Sigmoid colon (tissue), 7 donors: ENCODE data around the gene GNG14. TPM values are rescaled to one million over a fixed set of nuclear protein-coding genes. Genes with fewer than 3 reads are reported as not detected.
"Not testable (repeated sequence)": the region's sequence is repeated elsewhere in the genome, so short reads cannot be mapped to it uniquely, and the experiment has no call there.

ENCODE experiments used
- DNase-seq: peaks from one replicate; pipeline ENCODE4 v3.0.0-alpha.2; 2019
- H3K27ac ChIP-seq, 4 donors: fragments of 200-600 bp; sonication (generic); one replicate each; pipeline ENCODE4 v1.5.1; 2016 to 2019; ENCODE audit warnings: mild to moderate bottlenecking in 1 of 4
- H3K27me3 ChIP-seq, 3 donors: fragments of 200-600 bp; sonication (generic); one replicate each; pipeline ENCODE4 v1.5.1; 2019; ENCODE audit warnings: mild to moderate bottlenecking in 1 of 3
- H3K36me3 ChIP-seq, 4 donors: fragments of 200-600 bp; sonication (generic); one replicate each; pipeline ENCODE4 v1.5.1; 2016 to 2019
- H3K4me1 ChIP-seq, 4 donors: fragments of 200-600 bp; sonication (generic); one replicate each; pipeline ENCODE4 v1.5.1; 2017 to 2019
- H3K4me3 ChIP-seq, 4 donors: fragments of 200-600 bp; sonication (generic); one replicate each; pipeline ENCODE4 v1.5.1; 2017 to 2019; ENCODE audit warnings: mild to moderate bottlenecking in 2 of 4, moderate library complexity in 1 of 4
- H3K9me3 ChIP-seq, 4 donors: fragments of 200-600 bp in 3 of 4; sonication (generic) in 3 of 4; one replicate each; pipeline versions ENCODE4 v1.5.1 to v1.6.1; 2013 to 2019
- CTCF ChIP-seq, 4 experiments: fragments of 450-650 bp in 3 of 4; fragments of 200-600 bp in 1 of 4; IDR thresholded peaks; one replicate each; pipeline ENCODE4 v1.5.1; 2016 to 2019; ENCODE audit warnings: antibody characterized with exemption in 4 of 4, mild to moderate bottlenecking in 3 of 4, moderate library complexity in 2 of 4
- EP300 ChIP-seq, 4 donors: sonication (generic); formaldehyde crosslinking; IDR thresholded peaks; one replicate each; pipeline ENCODE4 v1.6.1; 2017; ENCODE audit warnings: antibody characterized with exemption in 4 of 4
- POLR2A ChIP-seq, 2 donors: fragments of 450-650 bp; IDR thresholded peaks; one replicate each; pipeline ENCODE4 v1.6.1; 2016; ENCODE audit warnings: antibody characterized with exemption in 2 of 2, mild to moderate bottlenecking in 2 of 2, moderate library complexity in 2 of 2
- POLR2AphosphoS5 ChIP-seq, 4 donors: sonication (generic); formaldehyde crosslinking; IDR thresholded peaks; one replicate each; pipeline ENCODE4 v1.6.1; 2017; ENCODE audit warnings: antibody characterized with exemption in 4 of 4
- whole genome bisulfite sequencing, 2 donors: extraction: QIAGEN DNeasy Blood & Tissue Kit; methylation state at CpG; one replicate each; pipeline ENCODE4 v1.1.7; 2013; 5-methylcytosine and 5-hydroxymethylcytosine counted together
- intact Hi-C: fragments of 100-400 bp; cut with DNase I; formaldehyde crosslinking; loops from one replicate; pipeline ENCODE4 v1.15.1; 2023
- polyA plus RNA-seq, 3 donors: library from polyadenylated mRNA; stranded (reverse); fragments of 200-250 nt; gene quantifications; one replicate each; pipeline ENCODE4 v1.2.3, GENCODE V29; 2013
- total RNA-seq, 4 donors: library from RNA; depleted of rRNA; stranded (reverse); fragments of >200 nt; gene quantifications; one replicate each; pipeline ENCODE4 v1.1.0, GENCODE V29; 2016
- donor health status: healthy with polysubstance abuse.
- donor health status: Bipolar disorder and iron deficiency.
- donor health status: healthy.

GNG14 gene
- total and polyA plus RNA-seq, 7 donors: not detected

- no peak overlapping the region for H3K27ac ChIP-seq
- intact Hi-C loops: no loop called here
- H3K9me3 ChIP-seq: no peaks in the 10 kb centered on the region
- 95 to 96% methylated on average over 17 of the region's 17 CpGs for WGBS, 2 donors
- TF ChIP-seq POLR2A (IDR thresholded peaks at IDR 0.05): no peak
- no peak for TF ChIP-seq EP300 (IDR thresholded peaks at IDR 0.05)
- TF ChIP-seq CTCF (IDR thresholded peaks at IDR 0.05): no peak
- TF ChIP-seq POLR2AphosphoS5 (IDR thresholded peaks at IDR 0.05): no peak
- H3K4me1 ChIP-seq: no peaks in the 10 kb centered on the region
- peaks cover 63 to 98% (median 76%) of the 10 kb centered on the region in 4 donors for H3K36me3 ChIP-seq
- no peaks in the 10 kb centered on the region for H3K27me3 ChIP-seq
- H3K4me3 ChIP-seq: no peak overlapping the region
- no peak for DNase-seq
Measured at GRCh38 chr19:12711187-12711586, 23.4 kb downstream of the GNG14 start.

- TF ChIP-seq CTCF (IDR thresholded peaks at IDR 0.05): peak in 3 of 4 experiments; percentile 32 to 35 (median 33)
- H3K27me3 ChIP-seq, H3K9me3 ChIP-seq, DNase-seq, H3K27ac ChIP-seq, H3K4me1 ChIP-seq, intact Hi-C loops, H3K4me3 ChIP-seq: not testable (repeated sequence)
- H3K36me3 ChIP-seq: peaks cover 54 to 98% (median 72%) of the 10 kb centered on the region in 4 donors
- WGBS, 2 donors: 47 to 66% methylated on average over 12 of the region's 14 CpGs
Measured at GRCh38 chr19:12712077-12712476, 24.3 kb downstream of the GNG14 start.

- peaks cover 54 to 98% (median 71%) of the 10 kb centered on the region in 4 donors for H3K36me3 ChIP-seq
- H3K27me3 ChIP-seq, DNase-seq, H3K4me3 ChIP-seq, H3K4me1 ChIP-seq, H3K27ac ChIP-seq, H3K9me3 ChIP-seq, intact Hi-C loops: not testable (repeated sequence)
- 93 to 95% methylated on average over 9 of the region's 9 CpGs for WGBS, 2 donors
Measured at GRCh38 chr19:12713304-12713703, 25.5 kb downstream of the GNG14 start.

- intact Hi-C loops: no loop called here
- 95 to 96% methylated on average over 15 of the region's 15 CpGs for WGBS, 2 donors
Measured at GRCh38 chr19:12715102-12715501, 27.3 kb downstream of the GNG14 start.

GRCh38 chr19:12715929-12716328 is 28.1 kb downstream of the GNG14 start:
- intact Hi-C loops: no loop called here
- Histone ChIP-seq H3K4me1 (peaks cover 0 to 22% (median 19%) of the 10 kb centered on the region in 4 donors), H3K9me3 (no peaks in the 10 kb centered on the region), H3K27ac (no peak overlapping the region), H3K27me3 (no peaks in the 10 kb centered on the region), H3K36me3 (peaks cover 35 to 82% (median 55%) of the 10 kb centered on the region in 4 donors), H3K4me3 (no peak overlapping the region)
- 97 to 99% methylated on average over 3 of the region's 3 CpGs for WGBS, 2 donors
- no peak for TF ChIP-seq CTCF (IDR thresholded peaks at IDR 0.05)
- no peak for TF ChIP-seq EP300 (IDR thresholded peaks at IDR 0.05)
- no peak for TF ChIP-seq POLR2AphosphoS5 (IDR thresholded peaks at IDR 0.05)
- DNase-seq: no peak

More at GRCh38 chr19:12715102-12715501, 27.3 kb downstream of the GNG14 start:
- H3K9me3 ChIP-seq: no peaks in the 10 kb centered on the region
- H3K36me3 ChIP-seq: peaks cover 43 to 90% (median 64%) of the 10 kb centered on the region in 4 donors
- DNase-seq: no peak
- TF ChIP-seq POLR2AphosphoS5 (IDR thresholded peaks at IDR 0.05) (no peak), CTCF (IDR thresholded peaks at IDR 0.05) (no peak), POLR2A (IDR thresholded peaks at IDR 0.05) (no peak), EP300 (IDR thresholded peaks at IDR 0.05) (no peak)
- no peak overlapping the region for H3K27ac ChIP-seq
- no peak overlapping the region for H3K4me3 ChIP-seq
- H3K4me1 ChIP-seq: peaks cover 0 to 13% (median 11%) of the 10 kb centered on the region in 4 donors
- no peaks in the 10 kb centered on the region for H3K27me3 ChIP-seq
